GM12875 (cell line): ENCODE measurements around the gene CTU2.

Experiments used
- H3K4me3 ChIP-seq: one replicate; pipeline ENCODE4 v1.5.1; 2011; ENCODE audit warnings: low read depth, low read length, control low read depth
- CTCF ChIP-seq: IDR thresholded peaks from 2 replicates; pipeline ENCODE4 v1.5.1; 2011; ENCODE audit warnings: low read depth, mild to moderate bottlenecking, control low read depth, inconsistent platforms, low read length, moderate library complexity, borderline replicate concordance; ENCODE audit not compliant: insufficient read depth

Gene CTU2

GRCh38 chr16:88754912-88755744 lies 48.8 kb downstream of the CTU2 start:
- H3K4me3 ChIP-seq = no peak overlapping the region
- TF ChIP-seq CTCF = no peak

- TF ChIP-seq CTCF = no peak
- H3K4me3 ChIP-seq = no peak overlapping the region
Observed at GRCh38 chr16:88755745-88756443, 49.6 kb downstream of the CTU2 start.

GRCh38 chr16:88758227-88758943 lies 52.1 kb downstream of the CTU2 start:
- no peak for TF ChIP-seq CTCF
- no peak overlapping the region for H3K4me3 ChIP-seq

GRCh38 chr16:88758944-88759244 lies 52.6 kb downstream of the CTU2 start:
- TF ChIP-seq CTCF = no peak
- H3K4me3 ChIP-seq = no peak overlapping the region

- no peak for TF ChIP-seq CTCF
- no peak overlapping the region for H3K4me3 ChIP-seq
Observed at GRCh38 chr16:88759245-88759975, 53.1 kb downstream of the CTU2 start.

GRCh38 chr16:88759976-88760350 lies 53.7 kb downstream of the CTU2 start:
- TF ChIP-seq CTCF = no peak
- no peak overlapping the region for H3K4me3 ChIP-seq
